NCI-H1436 (cell line): ENCODE results near the gene OLA1.

Source experiments
- DNase-seq: peaks from one replicate; lab custom pipeline; 2025; lab: John Stamatoyannopoulos, UW

OLA1 gene

DNA sequence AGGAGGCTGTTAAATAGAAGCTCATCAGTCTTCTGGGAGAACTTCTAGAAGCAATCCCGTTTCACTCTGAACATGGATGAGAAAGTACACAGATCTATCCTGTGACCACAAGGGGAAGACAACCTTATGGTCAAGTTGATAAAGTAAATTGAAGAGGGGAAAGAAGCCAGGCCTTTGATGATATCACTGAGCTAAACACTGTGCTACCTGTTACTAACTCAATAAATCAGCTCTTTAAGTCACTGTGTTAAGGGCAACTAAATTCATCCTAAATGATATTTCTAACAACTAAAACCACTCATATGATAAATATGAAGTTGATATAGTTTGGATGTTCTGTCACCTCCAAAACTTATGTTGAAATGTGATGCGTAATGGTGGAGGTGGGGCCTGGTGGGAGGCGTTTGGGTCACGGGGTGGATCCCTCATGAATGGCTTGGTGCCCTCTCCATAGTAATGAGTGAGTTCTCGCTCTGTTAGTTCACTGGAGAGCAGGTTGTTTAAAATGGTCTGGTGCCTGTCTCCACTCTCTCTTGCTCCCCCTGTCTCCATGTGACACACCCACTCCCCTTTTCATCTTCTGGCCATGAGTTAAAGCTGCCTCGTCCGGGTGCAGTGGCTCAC is 23.6 kb downstream of the OLA1 start:
- DNase-seq, result no peak

DNA sequence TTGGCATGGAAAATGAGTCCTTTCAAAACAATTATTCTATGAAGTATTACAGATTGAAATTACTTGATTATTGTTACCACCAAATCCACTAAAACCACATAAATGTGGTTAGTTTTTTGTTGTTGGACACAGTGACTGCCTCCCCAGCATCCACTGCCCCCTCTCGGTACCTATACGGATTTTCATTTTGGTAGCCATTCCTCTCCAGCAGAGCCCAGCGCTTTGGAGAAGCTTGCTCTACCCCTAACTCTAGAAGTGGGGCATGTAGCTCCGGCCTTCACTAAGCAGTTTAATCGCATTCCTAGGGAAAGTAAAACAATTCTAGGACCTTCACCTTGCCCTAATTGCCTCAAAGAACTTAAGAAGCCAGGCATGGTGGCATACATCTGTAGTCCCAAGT is 24.2 kb downstream of the OLA1 start:
- no peak for DNase-seq

GRCh38 chr2:174223388-174223787 is 24.9 kb downstream of the OLA1 start:
- no peak for DNase-seq

- DNase-seq, result no peak
Observed at GRCh38 chr2:174222154-174222553, 26.2 kb downstream of the OLA1 start.

GRCh38 chr2:174219321-174219720 is 29.0 kb downstream of the OLA1 start:
- DNase-seq, result no peak

DNA sequence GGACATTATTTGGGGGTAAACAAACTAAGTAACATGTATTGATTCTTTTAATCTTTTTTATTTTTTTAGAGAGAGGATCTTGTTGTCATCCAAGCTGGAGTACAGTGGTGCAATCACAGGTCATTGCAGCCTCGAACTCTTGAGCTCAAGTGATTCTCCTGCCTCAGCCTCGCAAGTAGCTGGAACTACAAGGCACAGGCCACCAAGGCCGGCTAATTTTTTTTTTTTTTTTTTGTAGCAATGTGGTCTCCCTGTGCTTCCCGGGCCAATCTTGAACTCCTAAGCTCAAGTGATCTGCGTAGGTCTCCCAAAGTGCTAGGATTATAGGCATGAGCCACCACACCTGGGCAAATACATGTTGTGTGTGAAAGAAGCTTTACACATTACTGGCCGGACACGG is 29.6 kb downstream of the OLA1 start:
- no peak for DNase-seq

- no peak for DNase-seq
Observed at GRCh38 chr2:174217869-174218268, 30.5 kb downstream of the OLA1 start.

- DNase-seq, result no peak
Observed at GRCh38 chr2:174211954-174212353, 36.4 kb downstream of the OLA1 start.

GRCh38 chr2:174210862-174211261 is 37.5 kb downstream of the OLA1 start:
- DNase-seq, result no peak

DNA sequence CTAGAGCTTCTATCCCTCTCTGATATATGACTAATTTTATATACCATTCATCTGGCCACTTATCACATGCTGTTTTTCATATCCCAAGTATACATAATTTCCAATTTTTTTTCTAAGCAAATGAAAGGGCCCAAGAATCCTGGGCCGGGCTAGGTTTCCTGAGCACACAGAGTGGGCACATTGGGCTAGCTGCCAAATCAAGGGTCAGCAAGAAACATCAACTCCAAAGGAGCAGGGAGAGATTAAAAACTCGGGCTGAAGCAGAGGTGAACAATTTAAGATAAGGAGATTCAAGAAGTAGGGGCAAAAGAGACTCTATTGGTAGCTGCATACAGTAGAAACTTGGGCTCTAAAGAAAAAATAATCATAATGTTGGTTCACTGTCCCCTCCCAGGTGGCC is 39.0 kb downstream of the OLA1 start:
- no peak for DNase-seq

DNA sequence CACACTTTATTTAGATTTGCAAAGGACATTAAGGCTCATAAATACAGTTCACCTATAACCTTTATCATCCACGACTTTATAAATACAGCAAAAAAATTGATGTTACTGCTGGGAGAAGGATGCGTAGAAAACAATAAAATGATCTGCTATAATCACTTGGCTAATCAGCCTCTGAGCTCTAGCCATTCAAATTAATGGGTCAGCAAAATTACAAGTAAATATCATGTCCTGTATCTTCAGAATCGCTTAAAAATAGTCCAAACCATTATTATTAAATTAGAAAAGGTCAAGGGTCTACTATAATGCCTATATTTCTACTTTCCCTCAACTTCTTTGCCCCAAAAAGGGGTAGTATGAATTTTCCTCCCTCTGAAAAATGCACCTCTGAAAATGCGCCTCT is 40.3 kb downstream of the OLA1 start:
- DNase-seq, result no peak

GRCh38 chr2:174205562-174205961 is 42.8 kb downstream of the OLA1 start:
- no peak for DNase-seq

- no peak for DNase-seq
Observed at GRCh38 chr2:174202188-174202587, 46.1 kb downstream of the OLA1 start.

GRCh38 chr2:174198846-174199564 is 49.3 kb downstream of the OLA1 start:
- DNase-seq, result no peak

DNA sequence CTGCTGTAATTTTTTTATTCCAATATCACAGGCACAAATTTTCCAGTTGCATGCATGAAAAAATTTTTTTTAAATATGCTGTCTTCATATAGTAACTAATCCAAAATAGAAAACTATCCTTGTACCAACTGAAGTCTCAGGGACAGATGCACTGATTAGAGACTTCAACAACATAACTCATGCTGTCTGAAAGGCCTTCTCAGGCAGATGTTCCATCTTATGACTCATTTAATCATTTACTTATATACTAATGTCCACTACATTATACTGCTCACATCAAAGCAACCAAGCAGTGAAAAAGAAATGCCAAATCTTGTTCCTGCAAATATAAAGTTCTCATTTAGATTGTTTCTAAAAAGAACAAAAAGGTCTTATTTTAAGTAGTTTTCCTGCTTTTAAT is 53.1 kb downstream of the OLA1 start:
- DNase-seq, result no peak

- no peak for DNase-seq
Observed at GRCh38 chr2:174193737-174194136, 54.6 kb downstream of the OLA1 start.

GRCh38 chr2:174192664-174193063 is 55.7 kb downstream of the OLA1 start:
- no peak for DNase-seq

DNA sequence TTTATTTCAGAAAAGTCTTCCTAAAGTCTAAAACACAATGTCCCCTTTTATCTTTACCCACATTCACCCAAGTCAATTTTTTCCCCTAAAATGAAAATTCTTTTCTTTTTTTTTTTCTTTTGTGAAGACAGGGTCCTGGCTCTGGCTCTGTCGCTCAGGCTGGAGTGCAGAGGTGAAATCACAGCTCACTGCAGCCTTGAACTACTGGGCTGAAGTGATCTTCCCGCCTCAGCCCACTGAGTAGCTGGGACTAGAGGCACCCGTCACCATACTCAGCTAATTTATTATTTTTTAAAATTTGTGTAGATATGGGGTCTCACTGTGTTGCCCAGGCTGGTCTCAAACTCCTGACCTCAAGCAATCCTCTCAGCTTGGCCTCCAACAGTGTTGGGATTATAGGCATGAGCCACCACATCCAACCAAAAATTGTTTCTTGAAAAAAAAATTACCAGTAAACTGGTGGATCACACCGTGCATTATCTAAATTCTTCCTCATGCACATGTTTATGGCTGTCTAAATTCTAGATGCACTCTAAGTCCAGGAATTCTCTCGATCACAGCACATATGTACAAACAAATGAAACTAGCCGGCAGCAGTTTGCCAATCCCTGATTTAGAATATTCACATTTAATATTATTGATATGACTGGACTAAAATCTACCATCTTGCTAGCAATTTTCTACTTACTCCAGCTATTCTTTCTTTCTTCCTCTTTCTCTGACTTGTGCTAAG is 56.8 kb downstream of the OLA1 start:
- no peak for DNase-seq

DNA sequence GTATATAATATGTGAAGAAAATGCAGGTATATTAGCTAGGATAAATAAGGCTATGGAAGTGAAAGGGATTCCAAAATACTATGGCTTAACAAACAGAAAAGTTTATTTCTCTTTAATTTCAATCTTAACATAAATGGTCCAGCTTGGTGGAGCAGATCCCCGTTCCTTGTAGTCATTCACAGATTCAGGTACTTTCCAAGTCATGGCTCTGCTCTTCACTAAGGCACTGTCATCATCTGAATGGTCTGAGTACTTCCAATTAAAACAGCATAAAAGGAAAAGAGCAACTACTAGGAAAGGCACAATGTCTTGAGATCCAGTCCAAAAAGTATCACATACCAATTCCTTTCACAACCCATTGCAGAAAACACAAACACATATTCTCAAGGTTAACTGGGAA is 63.4 kb downstream of the OLA1 start:
- no peak for DNase-seq

DNA sequence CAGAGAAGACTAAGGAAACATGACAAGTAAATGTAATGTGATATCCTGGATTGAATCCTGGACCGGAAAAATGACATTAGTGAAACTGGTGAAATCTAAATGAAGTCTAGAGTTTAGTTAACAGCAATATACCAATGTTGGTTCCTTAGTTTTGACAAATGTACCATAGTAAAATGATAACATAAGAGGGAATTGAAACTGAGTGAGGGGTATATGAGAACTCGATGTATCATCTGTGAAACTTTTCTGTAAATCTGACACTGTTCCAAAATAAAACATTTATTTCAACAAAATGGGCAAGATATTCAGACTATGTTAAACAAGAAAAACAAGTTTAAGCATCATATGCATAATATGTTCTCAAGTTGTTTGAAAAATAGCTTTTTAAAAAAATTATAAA is 63.8 kb downstream of the OLA1 start:
- DNase-seq, result no peak

DNA sequence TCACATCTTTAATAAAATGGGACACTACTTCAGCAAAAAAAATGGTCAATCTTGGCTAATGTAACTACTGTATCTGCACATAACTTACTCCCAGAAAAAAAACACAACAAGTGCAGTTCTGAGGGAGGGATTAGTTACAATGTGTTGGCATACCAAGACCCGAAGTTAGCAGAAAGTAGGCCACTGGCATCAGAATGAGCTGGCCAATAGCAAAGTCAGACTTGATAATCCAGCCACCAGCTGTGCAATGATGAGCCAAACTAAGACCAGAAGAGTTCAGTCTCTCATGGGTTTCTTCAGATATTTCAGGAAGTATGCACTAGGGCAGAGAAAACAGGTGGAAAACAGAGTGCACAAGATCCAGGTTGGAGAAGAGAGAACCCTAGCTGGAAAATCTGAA is 65.3 kb downstream of the OLA1 start:
- no peak for DNase-seq

DNA sequence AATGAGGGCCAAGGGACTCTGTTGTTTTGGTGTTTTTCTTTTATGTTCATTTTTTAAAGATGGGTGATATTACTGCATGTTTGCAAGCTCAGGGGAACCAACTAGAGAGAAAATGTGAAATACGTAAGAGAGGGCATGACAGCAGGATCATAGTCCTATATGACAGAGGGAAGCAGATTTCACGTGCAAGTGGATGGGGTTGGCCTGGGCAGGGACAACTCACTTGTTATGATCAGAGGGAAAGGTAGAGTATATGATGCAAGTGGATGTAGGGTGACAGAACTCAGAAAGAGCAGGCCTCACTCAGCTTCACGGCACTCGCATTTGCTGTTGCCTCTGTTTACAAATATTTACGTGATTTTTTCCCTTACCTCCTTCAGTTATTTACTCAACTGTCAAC is 67.0 kb downstream of the OLA1 start:
- no peak for DNase-seq

GRCh38 chr2:174180726-174181236 is 67.6 kb downstream of the OLA1 start:
- DNase-seq, result no peak
